ENCODE data around the gene FERMT3. TPM values are rescaled to one million over a fixed set of nuclear protein-coding genes. Genes with fewer than 3 reads are reported as not detected.
A peak's percentile ranks its signal among the peaks of the same experiment; 100 is the strongest.

Gene FERMT3
- total and polyA plus RNA-seq, 2 of the 13 experiments (the other 11 are each of a cell fraction or from before 2014, with no cell fraction given) = 0.29 TPM; not detected in 1

DNA sequence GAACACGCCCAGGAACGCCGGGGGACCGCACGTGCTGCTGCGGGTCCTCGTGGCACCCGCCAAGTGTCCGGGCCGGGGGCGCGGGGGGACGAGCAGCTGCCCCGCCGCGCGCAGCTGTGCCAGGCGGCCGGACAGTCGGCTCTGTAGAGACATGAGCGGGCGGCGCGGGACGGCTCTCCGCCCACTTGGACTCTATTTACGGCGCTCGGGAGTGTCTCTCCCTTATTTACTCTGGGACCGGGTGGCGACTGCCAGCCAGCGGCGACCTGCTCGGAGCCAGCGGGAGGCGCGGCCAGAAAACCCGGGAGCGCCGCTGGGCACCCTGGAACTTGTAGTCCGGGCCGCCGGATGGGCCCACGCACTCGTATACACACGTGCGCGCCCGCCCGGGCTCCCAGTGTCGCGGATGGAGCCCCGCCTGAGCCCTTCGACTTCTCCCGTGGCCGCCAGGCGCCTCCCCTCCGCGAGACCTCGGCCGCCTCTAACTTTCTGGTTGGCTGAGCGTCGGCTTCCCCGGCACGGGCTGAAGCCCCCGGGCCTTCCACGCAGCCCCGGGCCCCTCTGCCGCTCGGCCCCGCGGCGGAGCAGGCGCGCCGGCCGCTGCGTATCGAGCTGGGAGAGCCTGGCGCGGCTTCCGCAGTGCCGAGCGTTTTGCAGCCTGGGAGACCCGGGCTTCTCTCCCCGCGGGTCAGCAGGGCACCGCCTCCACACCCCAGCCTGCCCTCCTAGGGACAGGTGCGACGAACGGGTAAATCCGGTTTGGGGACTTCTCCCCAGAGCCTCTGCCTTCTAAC, 40.5 kb upstream of the FERMT3 start, which contains the start of gene MACROD1 (continued):
- TF ChIP-seq, protein P1, sequence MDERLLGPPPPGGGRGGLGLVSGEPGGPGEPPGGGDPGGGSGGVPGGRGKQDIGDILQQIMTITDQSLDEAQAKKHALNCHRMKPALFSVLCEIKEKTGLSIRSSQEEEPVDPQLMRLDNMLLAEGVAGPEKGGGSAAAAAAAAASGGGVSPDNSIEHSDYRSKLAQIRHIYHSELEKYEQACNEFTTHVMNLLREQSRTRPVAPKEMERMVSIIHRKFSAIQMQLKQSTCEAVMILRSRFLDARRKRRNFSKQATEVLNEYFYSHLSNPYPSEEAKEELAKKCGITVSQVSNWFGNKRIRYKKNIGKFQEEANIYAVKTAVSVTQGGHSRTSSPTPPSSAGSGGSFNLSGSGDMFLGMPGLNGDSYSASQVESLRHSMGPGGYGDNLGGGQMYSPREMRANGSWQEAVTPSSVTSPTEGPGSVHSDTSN (CRISPR knock-in tag; IDR thresholded peaks at IDR 0.05) = no peak
- TF ChIP-seq TCF7L2 (IDR thresholded peaks at IDR 0.05; ENCODE audit: low read depth, low read length) (no peak), THAP11 (CRISPR knock-in tag; IDR thresholded peaks at IDR 0.05) (peak; percentile 99), ZMAT3 (CRISPR knock-in tag; conservative IDR thresholded peaks at IDR 0.05) (peak; percentile 77), ZNF644 (CRISPR knock-in tag; IDR thresholded peaks at IDR 0.05; ENCODE audit: low read depth) (no peak), SP2 (CRISPR knock-in tag; IDR thresholded peaks at IDR 0.05) (no peak), IKZF1 (IDR thresholded peaks at IDR 0.05) (no peak), ASH2L (IDR thresholded peaks at IDR 0.05; ENCODE audit: insufficient read length, low read depth, low read length) (peak; percentile 74), MXD4 (CRISPR knock-in tag; IDR thresholded peaks at IDR 0.05) (peak; percentile 96), ZNF713 (CRISPR knock-in tag; IDR thresholded peaks at IDR 0.05) (no peak), HDAC2 (CRISPR knock-in tag; IDR thresholded peaks at IDR 0.05) (peak; percentile 56), HMG20B (CRISPR knock-in tag; conservative IDR thresholded peaks at IDR 0.05) (no peak; the same call in 1 of the 2 replicates), RAD51 (IDR thresholded peaks at IDR 0.05; ENCODE audit: borderline replicate concordance) (no peak), HIVEP1 (CRISPR knock-in tag; IDR thresholded peaks at IDR 0.05) (no peak; the same call in none of the 2 replicates), ZNF672 (CRISPR knock-in tag; IDR thresholded peaks at IDR 0.05) (no peak), ZNF44 (CRISPR knock-in tag; IDR thresholded peaks at IDR 0.05) (0 out of 2 replicates have a peak, but pooled peaks have one; percentile 43), SKI (IDR thresholded peaks at IDR 0.05; ENCODE audit: partially characterized antibody) (peak; percentile 11), SATB2 (CRISPR knock-in tag; IDR thresholded peaks at IDR 0.05) (no peak), TGIF2 (CRISPR knock-in tag; IDR thresholded peaks at IDR 0.05) (no peak), GTF2F1 (IDR thresholded peaks at IDR 0.05; ENCODE audit: low read length) (no peak), ZNF781 (CRISPR knock-in tag; IDR thresholded peaks at IDR 0.05; ENCODE audit: borderline replicate concordance, not compliant biosample characterization) (no peak), FIP1L1 (IDR thresholded peaks at IDR 0.05; ENCODE audit: borderline replicate concordance, insufficient read depth, low read depth, low read length) (no peak)
- TF ChIP-seq, protein P2, sequence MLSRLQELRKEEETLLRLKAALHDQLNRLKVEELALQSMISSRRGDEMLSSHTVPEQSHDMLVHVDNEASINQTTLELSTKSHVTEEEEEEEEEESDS (CRISPR knock-in tag; IDR thresholded peaks at IDR 0.05; ENCODE audit: borderline replicate concordance) = no peak
- TF ChIP-seq, protein P3, sequence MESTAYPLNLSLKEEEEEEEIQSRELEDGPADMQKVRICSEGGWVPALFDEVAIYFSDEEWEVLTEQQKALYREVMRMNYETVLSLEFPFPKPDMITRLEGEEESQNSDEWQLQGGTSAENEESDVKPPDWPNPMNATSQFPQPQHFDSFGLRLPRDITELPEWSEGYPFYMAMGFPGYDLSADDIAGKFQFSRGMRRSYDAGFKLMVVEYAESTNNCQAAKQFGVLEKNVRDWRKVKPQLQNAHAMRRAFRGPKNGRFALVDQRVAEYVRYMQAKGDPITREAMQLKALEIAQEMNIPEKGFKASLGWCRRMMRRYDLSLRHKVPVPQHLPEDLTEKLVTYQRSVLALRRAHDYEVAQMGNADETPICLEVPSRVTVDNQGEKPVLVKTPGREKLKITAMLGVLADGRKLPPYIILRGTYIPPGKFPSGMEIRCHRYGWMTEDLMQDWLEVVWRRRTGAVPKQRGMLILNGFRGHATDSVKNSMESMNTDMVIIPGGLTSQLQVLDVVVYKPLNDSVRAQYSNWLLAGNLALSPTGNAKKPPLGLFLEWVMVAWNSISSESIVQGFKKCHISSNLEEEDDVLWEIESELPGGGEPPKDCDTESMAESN (CRISPR knock-in tag; conservative IDR thresholded peaks at IDR 0.05) = peak; percentile 37; the same call in 1 of the 2 replicates
- TF ChIP-seq, protein P4, sequence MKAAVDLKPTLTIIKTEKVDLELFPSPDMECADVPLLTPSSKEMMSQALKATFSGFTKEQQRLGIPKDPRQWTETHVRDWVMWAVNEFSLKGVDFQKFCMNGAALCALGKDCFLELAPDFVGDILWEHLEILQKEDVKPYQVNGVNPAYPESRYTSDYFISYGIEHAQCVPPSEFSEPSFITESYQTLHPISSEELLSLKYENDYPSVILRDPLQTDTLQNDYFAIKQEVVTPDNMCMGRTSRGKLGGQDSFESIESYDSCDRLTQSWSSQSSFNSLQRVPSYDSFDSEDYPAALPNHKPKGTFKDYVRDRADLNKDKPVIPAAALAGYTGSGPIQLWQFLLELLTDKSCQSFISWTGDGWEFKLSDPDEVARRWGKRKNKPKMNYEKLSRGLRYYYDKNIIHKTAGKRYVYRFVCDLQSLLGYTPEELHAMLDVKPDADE (CRISPR knock-in tag; IDR thresholded peaks at IDR 0.05) = no peak
